ENCODE measurements around the gene DGKG.

Gene DGKG

GRCh38 chr3:186133980-186134379 is 228.1 kb downstream of the DGKG start:
- H3K4ac ChIP-seq (ENCODE audit: low read depth, low read length): no peak overlapping the region
- no peaks in the 10 kb centered on the region for H3K79me1 ChIP-seq (ENCODE audit: low read length)
- H3K79me2 ChIP-seq (ENCODE audit: control insufficient read depth, insufficient read depth, low read length): no peaks in the 10 kb centered on the region
- H3K4me2 ChIP-seq (ENCODE audit: low read length): no peak overlapping the region
- no peak overlapping the region for H3K27ac ChIP-seq (ENCODE audit: low read depth, low read length)
- H2BK5ac ChIP-seq (ENCODE audit: low read length): no peak overlapping the region
- H3K56ac ChIP-seq (ENCODE audit: low read length): no peak overlapping the region
- no peak overlapping the region for H4K5ac ChIP-seq (ENCODE audit: low read length)
- no peak overlapping the region for H2AK5ac ChIP-seq (ENCODE audit: low read length)
- H3K9ac ChIP-seq (ENCODE audit: low read length): no peak overlapping the region
- H3K36me3 ChIP-seq (ENCODE audit: control insufficient read depth, insufficient read depth, low read length): no peaks in the 10 kb centered on the region
- no peak overlapping the region for H2BK15ac ChIP-seq (replicated peaks; ENCODE audit: low read depth)
- no CpG with 5 or more reads among the region's 5 CpGs for WGBS (ENCODE audit: extremely low coverage, insufficient coverage, low lambda C conversion rate)
- H2BK120ac ChIP-seq (ENCODE audit: low read depth, low read length): no peak overlapping the region
- no peaks in the 10 kb centered on the region for H3K27me3 ChIP-seq (ENCODE audit: insufficient read depth, low read length, poor library complexity)
- no peak for DNase-seq
- H3K18ac ChIP-seq (ENCODE audit: low read length): no peak overlapping the region
- H3K4me1 ChIP-seq (ENCODE audit: control insufficient read depth, low read depth, low read length): no peaks in the 10 kb centered on the region
- H3K4me3 ChIP-seq (ENCODE audit: low read length): no peak overlapping the region
- no peak overlapping the region for H4K8ac ChIP-seq (ENCODE audit: low read depth, low read length)
- no peak overlapping the region for H3K23ac ChIP-seq (ENCODE audit: low read length)

GRCh38 chr3:186132487-186132886 is 229.5 kb downstream of the DGKG start:
- H3K4ac ChIP-seq (ENCODE audit: low read depth, low read length): no peak overlapping the region
- no peak overlapping the region for H2AK5ac ChIP-seq (ENCODE audit: low read length)
- no peak overlapping the region for H2BK120ac ChIP-seq (ENCODE audit: low read depth, low read length)
- H2BK5ac ChIP-seq (ENCODE audit: low read length): no peak overlapping the region
- no peak overlapping the region for H2BK15ac ChIP-seq (replicated peaks; ENCODE audit: low read depth)
- H3K18ac ChIP-seq (ENCODE audit: low read length): no peak overlapping the region
- H3K79me1 ChIP-seq (ENCODE audit: low read length): no peaks in the 10 kb centered on the region
- H3K27ac ChIP-seq (ENCODE audit: low read depth, low read length): no peak overlapping the region
- H3K56ac ChIP-seq (ENCODE audit: low read length): no peak overlapping the region
- H4K5ac ChIP-seq (ENCODE audit: low read length): no peak overlapping the region
- no peak overlapping the region for H3K9ac ChIP-seq (ENCODE audit: low read length)
- H3K4me1 ChIP-seq (ENCODE audit: control insufficient read depth, low read depth, low read length): no peaks in the 10 kb centered on the region
- H4K8ac ChIP-seq (ENCODE audit: low read depth, low read length): no peak overlapping the region
- no peak overlapping the region for H3K23ac ChIP-seq (ENCODE audit: low read length)
- DNase-seq: no peak
- H3K4me3 ChIP-seq (ENCODE audit: low read length): no peak overlapping the region
- H3K79me2 ChIP-seq (ENCODE audit: control insufficient read depth, insufficient read depth, low read length): no peaks in the 10 kb centered on the region
- H3K4me2 ChIP-seq (ENCODE audit: low read length): no peak overlapping the region
- H3K36me3 ChIP-seq (ENCODE audit: control insufficient read depth, insufficient read depth, low read length): no peaks in the 10 kb centered on the region
- no CpG with 5 or more reads among the region's 2 CpGs for WGBS (ENCODE audit: extremely low coverage, insufficient coverage, low lambda C conversion rate)
- H3K27me3 ChIP-seq (ENCODE audit: insufficient read depth, low read length, poor library complexity): no peaks in the 10 kb centered on the region

DNA sequence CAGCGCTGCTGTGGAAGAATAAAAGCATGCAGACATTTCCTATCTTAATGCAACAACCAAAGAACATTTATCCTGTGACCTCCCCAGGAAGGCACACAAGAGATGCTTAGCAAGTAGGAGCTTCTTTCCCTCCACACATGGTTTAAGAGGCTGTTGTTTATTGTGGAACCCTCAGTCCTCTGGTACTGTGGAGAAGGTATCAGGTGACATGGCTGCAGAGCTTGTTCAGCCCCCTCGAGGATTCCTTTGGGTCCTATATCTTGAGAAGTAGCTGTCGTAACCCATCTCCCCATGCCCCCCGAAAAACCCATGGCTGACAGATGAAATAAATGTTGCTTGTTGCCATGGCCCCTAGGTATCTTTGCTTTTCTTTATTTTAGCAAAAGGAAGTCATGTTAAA is 232.8 kb downstream of the DGKG start:
- Histone ChIP-seq H3K27ac (ENCODE audit: low read depth, low read length) (no peak overlapping the region), H3K18ac (ENCODE audit: low read length) (no peak overlapping the region), H3K56ac (ENCODE audit: low read length) (no peak overlapping the region), H3K79me1 (ENCODE audit: low read length) (no peaks in the 10 kb centered on the region), H3K9ac (ENCODE audit: low read length) (no peak overlapping the region), H3K4ac (ENCODE audit: low read depth, low read length) (no peak overlapping the region), H3K79me2 (ENCODE audit: control insufficient read depth, insufficient read depth, low read length) (no peaks in the 10 kb centered on the region), H3K23ac (ENCODE audit: low read length) (no peak overlapping the region), H4K5ac (ENCODE audit: low read length) (no peak overlapping the region), H3K36me3 (ENCODE audit: control insufficient read depth, insufficient read depth, low read length) (no peaks in the 10 kb centered on the region), H2BK120ac (ENCODE audit: low read depth, low read length) (no peak overlapping the region), H3K4me2 (ENCODE audit: low read length) (no peak overlapping the region), H3K27me3 (ENCODE audit: insufficient read depth, low read length, poor library complexity) (no peaks in the 10 kb centered on the region), H3K4me3 (ENCODE audit: low read length) (no peak overlapping the region), H4K8ac (ENCODE audit: low read depth, low read length) (no peak overlapping the region), H2BK15ac (replicated peaks; ENCODE audit: low read depth) (no peak overlapping the region), H2BK5ac (ENCODE audit: low read length) (no peak overlapping the region), H3K4me1 (ENCODE audit: control insufficient read depth, low read depth, low read length) (no peaks in the 10 kb centered on the region), H2AK5ac (ENCODE audit: low read length) (no peak overlapping the region)
- DNase-seq: no peak
- WGBS (ENCODE audit: extremely low coverage, insufficient coverage, low lambda C conversion rate): no CpG with 5 or more reads among the region's 4 CpGs

- no peak overlapping the region for H3K27ac ChIP-seq (ENCODE audit: low read depth, low read length)
- no peak overlapping the region for H2BK5ac ChIP-seq (ENCODE audit: low read length)
- H3K79me2 ChIP-seq (ENCODE audit: control insufficient read depth, insufficient read depth, low read length): no peaks in the 10 kb centered on the region
- H2BK120ac ChIP-seq (ENCODE audit: low read depth, low read length): no peak overlapping the region
- no CpG with 5 or more reads among the region's 8 CpGs for WGBS (ENCODE audit: extremely low coverage, insufficient coverage, low lambda C conversion rate)
- no peaks in the 10 kb centered on the region for H3K4me1 ChIP-seq (ENCODE audit: control insufficient read depth, low read depth, low read length)
- no peak overlapping the region for H3K23ac ChIP-seq (ENCODE audit: low read length)
- H3K4ac ChIP-seq (ENCODE audit: low read depth, low read length): no peak overlapping the region
- H3K79me1 ChIP-seq (ENCODE audit: low read length): no peaks in the 10 kb centered on the region
- no peak overlapping the region for H3K4me3 ChIP-seq (ENCODE audit: low read length)
- H3K56ac ChIP-seq (ENCODE audit: low read length): no peak overlapping the region
- no peak overlapping the region for H3K18ac ChIP-seq (ENCODE audit: low read length)
- no peaks in the 10 kb centered on the region for H3K36me3 ChIP-seq (ENCODE audit: control insufficient read depth, insufficient read depth, low read length)
- peak; percentile 48 for DNase-seq
- H4K8ac ChIP-seq (ENCODE audit: low read depth, low read length): no peak overlapping the region
- no peak overlapping the region for H3K9ac ChIP-seq (ENCODE audit: low read length)
- H3K4me2 ChIP-seq (ENCODE audit: low read length): no peak overlapping the region
- no peaks in the 10 kb centered on the region for H3K27me3 ChIP-seq (ENCODE audit: insufficient read depth, low read length, poor library complexity)
- H2BK15ac ChIP-seq (replicated peaks; ENCODE audit: low read depth): no peak overlapping the region
- no peak overlapping the region for H4K5ac ChIP-seq (ENCODE audit: low read length)
- H2AK5ac ChIP-seq (ENCODE audit: low read length): no peak overlapping the region
Measured at GRCh38 chr3:186128158-186128557, 233.9 kb downstream of the DGKG start.

- Histone ChIP-seq H3K4me3 (ENCODE audit: low read length) (no peak overlapping the region), H3K4me1 (ENCODE audit: control insufficient read depth, low read depth, low read length) (no peaks in the 10 kb centered on the region), H3K79me2 (ENCODE audit: control insufficient read depth, insufficient read depth, low read length) (no peaks in the 10 kb centered on the region), H4K5ac (ENCODE audit: low read length) (no peak overlapping the region), H3K23ac (ENCODE audit: low read length) (no peak overlapping the region), H3K56ac (ENCODE audit: low read length) (no peak overlapping the region), H3K27me3 (ENCODE audit: insufficient read depth, low read length, poor library complexity) (no peaks in the 10 kb centered on the region), H3K4ac (ENCODE audit: low read depth, low read length) (no peak overlapping the region), H2BK15ac (replicated peaks; ENCODE audit: low read depth) (no peak overlapping the region), H2BK5ac (ENCODE audit: low read length) (no peak overlapping the region), H3K4me2 (ENCODE audit: low read length) (no peak overlapping the region), H3K18ac (ENCODE audit: low read length) (no peak overlapping the region), H4K8ac (ENCODE audit: low read depth, low read length) (no peak overlapping the region), H2AK5ac (ENCODE audit: low read length) (no peak overlapping the region), H3K9ac (ENCODE audit: low read length) (no peak overlapping the region), H3K79me1 (ENCODE audit: low read length) (no peaks in the 10 kb centered on the region), H3K36me3 (ENCODE audit: control insufficient read depth, insufficient read depth, low read length) (no peaks in the 10 kb centered on the region), H3K27ac (ENCODE audit: low read depth, low read length) (no peak overlapping the region), H2BK120ac (ENCODE audit: low read depth, low read length) (no peak overlapping the region)
- DNase-seq: no peak
- no CpG with 5 or more reads among the region's 7 CpGs for WGBS (ENCODE audit: extremely low coverage, insufficient coverage, low lambda C conversion rate)
Measured at GRCh38 chr3:186127463-186127862, 234.6 kb downstream of the DGKG start.

DNA sequence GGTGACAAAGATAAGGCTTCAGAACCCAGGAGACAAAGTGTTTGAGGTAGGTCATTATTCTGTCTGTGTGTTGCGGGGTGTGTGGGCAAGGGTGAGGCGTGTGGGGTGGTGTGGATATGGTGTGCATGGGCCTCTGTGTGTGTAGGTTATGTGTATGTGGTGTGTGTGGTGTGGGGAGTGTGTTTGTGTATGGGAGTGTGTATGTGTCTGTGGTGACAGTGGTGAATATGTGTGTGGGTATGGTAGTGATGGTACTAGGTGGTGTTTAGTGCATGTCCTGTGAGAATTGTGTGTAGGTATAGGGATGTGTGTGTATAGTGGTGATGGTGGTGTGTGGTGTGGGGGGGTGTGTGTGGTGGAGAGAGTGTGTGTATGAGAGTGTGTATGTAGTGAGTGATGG is 236.9 kb downstream of the DGKG start:
- no peak overlapping the region for H2BK15ac ChIP-seq (replicated peaks; ENCODE audit: low read depth)
- no peak overlapping the region for H3K23ac ChIP-seq (ENCODE audit: low read length)
- H3K36me3 ChIP-seq (ENCODE audit: control insufficient read depth, insufficient read depth, low read length): no peaks in the 10 kb centered on the region
- no peak overlapping the region for H2AK5ac ChIP-seq (ENCODE audit: low read length)
- no peak overlapping the region for H3K4me3 ChIP-seq (ENCODE audit: low read length)
- no peaks in the 10 kb centered on the region for H3K27me3 ChIP-seq (ENCODE audit: insufficient read depth, low read length, poor library complexity)
- H2BK120ac ChIP-seq (ENCODE audit: low read depth, low read length): no peak overlapping the region
- no peak overlapping the region for H4K5ac ChIP-seq (ENCODE audit: low read length)
- H3K79me2 ChIP-seq (ENCODE audit: control insufficient read depth, insufficient read depth, low read length): no peaks in the 10 kb centered on the region
- WGBS (ENCODE audit: extremely low coverage, insufficient coverage, low lambda C conversion rate): no CpG with 5 or more reads among the region's 2 CpGs
- no peak overlapping the region for H4K8ac ChIP-seq (ENCODE audit: low read depth, low read length)
- H3K27ac ChIP-seq (ENCODE audit: low read depth, low read length): no peak overlapping the region
- H3K4me1 ChIP-seq (ENCODE audit: control insufficient read depth, low read depth, low read length): no peaks in the 10 kb centered on the region
- H3K4ac ChIP-seq (ENCODE audit: low read depth, low read length): no peak overlapping the region
- no peak overlapping the region for H3K4me2 ChIP-seq (ENCODE audit: low read length)
- H3K79me1 ChIP-seq (ENCODE audit: low read length): no peaks in the 10 kb centered on the region
- H3K9ac ChIP-seq (ENCODE audit: low read length): no peak overlapping the region
- H2BK5ac ChIP-seq (ENCODE audit: low read length): no peak overlapping the region
- no peak overlapping the region for H3K18ac ChIP-seq (ENCODE audit: low read length)
- peak overlapping the region; percentile 47 for H3K56ac ChIP-seq (ENCODE audit: low read length)
- no peak for DNase-seq
